Esophagus squamous epithelium (tissue), 5 donors: ENCODE results near the gene TEP1. TPM values are rescaled to one million over a fixed set of nuclear protein-coding genes. Genes with fewer than 3 reads are reported as not detected.
A peak's percentile ranks its signal among the peaks of the same experiment; 100 is the strongest.

Experiments
- DNase-seq: peaks from one replicate; lab custom pipeline; 2025; lab: John Stamatoyannopoulos, UW
- H3K27ac ChIP-seq, 4 donors: fragments of 200-600 bp; sonication (generic); one replicate each; pipeline ENCODE4 v1.5.1; 2016 to 2019; ENCODE audit warnings: mild to moderate bottlenecking in 1 of 4
- H3K27me3 ChIP-seq, 4 donors: fragments of 200-600 bp; sonication (generic); 1 replicate in 3 of 4; 2 replicates in 1 of 4; pipeline versions ENCODE4 v1.5.1 to v1.6.0; 2017 to 2021; ENCODE audit warnings: antibody characterized with exemption in 1 of 4
- H3K36me3 ChIP-seq, 3 donors: fragments of 200-600 bp; sonication (generic); one replicate each; pipeline ENCODE4 v1.5.1; 2016 to 2019
- H3K4me1 ChIP-seq, 3 donors: fragments of 200-600 bp; sonication (generic); one replicate each; pipeline ENCODE4 v1.5.1; 2017 to 2019
- H3K4me3 ChIP-seq, 4 donors: fragments of 200-600 bp; sonication (generic); 1 replicate in 3 of 4; 2 replicates in 1 of 4; pipeline ENCODE4 v1.5.1; 2016 to 2019; ENCODE audit warnings: mild to moderate bottlenecking in 2 of 4, moderate library complexity in 1 of 4
- H3K9me3 ChIP-seq, 3 donors: fragments of 200-600 bp; sonication (generic); one replicate each; pipeline ENCODE4 v1.5.1; 2016 to 2019
- CTCF ChIP-seq, 6 experiments: fragments of 450-650 bp in 4 of 6; fragments of 200-600 bp in 2 of 6; sonication (generic) in 2 of 6; IDR thresholded peaks; one replicate each; pipeline ENCODE4 v1.5.1; 2016 to 2019; ENCODE audit warnings: antibody characterized with exemption in 6 of 6, mild to moderate bottlenecking in 4 of 6, moderate library complexity in 4 of 6
- POLR2A ChIP-seq, 4 donors: fragments of 450-650 bp; IDR thresholded peaks; one replicate each; pipeline ENCODE4 v1.6.1; 2017; ENCODE audit warnings: antibody characterized with exemption in 4 of 4, mild to moderate bottlenecking in 4 of 4, moderate library complexity in 3 of 4
- WGBS, 2 donors: methylation state at CpG; one replicate each; pipeline ENCODE4 v1.1.5; 2018; 5-methylcytosine and 5-hydroxymethylcytosine counted together
- intact Hi-C: fragments of 100-400 bp; cut with DNase I; formaldehyde crosslinking; loops from one replicate; pipeline ENCODE4 v1.15.0; 2022
- total RNA-seq, 4 donors: library from RNA; depleted of rRNA; stranded (reverse); fragments of >200 nt; gene quantifications; one replicate each; pipeline ENCODE4 v1.1.0, GENCODE V29; 2016
- donor health status: DM: yes; HTN: yes; CAD: no.

The TEP1 gene
- total RNA-seq, 4 donors from 2014 or later = 13.4 to 16.6 (median 14.7) TPM

- Histone ChIP-seq H3K36me3 (no peaks in the 10 kb centered on the region), H3K27ac (peak overlapping the region in 1 of 4 donors; percentile 17), H3K9me3 (no peaks in the 10 kb centered on the region), H3K4me1 (peaks cover 0 to 21% (median 0%) of the 10 kb centered on the region in 3 donors), H3K27me3 (no peaks in the 10 kb centered on the region), H3K4me3 (no peak overlapping the region)
- no peak for DNase-seq
- 67 to 68% methylated on average over 5 of the region's 5 CpGs for WGBS, 2 donors
- intact Hi-C loops = no loop called here
- TF ChIP-seq POLR2A (IDR thresholded peaks at IDR 0.05) = no peak
- no peak for TF ChIP-seq CTCF (IDR thresholded peaks at IDR 0.05)
Measured at GRCh38 chr14:20428010-20428365, 14.7 kb upstream of the TEP1 start.

- Histone ChIP-seq H3K4me1 (peaks cover 0 to 21% (median 0%) of the 10 kb centered on the region in 3 donors), H3K9me3 (no peaks in the 10 kb centered on the region), H3K4me3 (no peak overlapping the region), H3K36me3 (no peaks in the 10 kb centered on the region), H3K27ac (peak overlapping the region in 2 of 4 donors; percentile 29 to 56), H3K27me3 (no peaks in the 10 kb centered on the region)
- DNase-seq = no peak
- WGBS, 2 donors = 38 to 61% methylated on average over 5 of the region's 5 CpGs
- TF ChIP-seq POLR2A (IDR thresholded peaks at IDR 0.05) = no peak
- TF ChIP-seq CTCF (IDR thresholded peaks at IDR 0.05) = no peak
- intact Hi-C loops = no loop called here
Measured at GRCh38 chr14:20427231-20428009, 14.1 kb upstream of the TEP1 start.

GRCh38 chr14:20424851-20425250 is 11.6 kb upstream of the TEP1 start:
- Histone ChIP-seq H3K9me3 (no peaks in the 10 kb centered on the region), H3K4me1 (peaks cover 0 to 14% (median 0%) of the 10 kb centered on the region in 3 donors), H3K27ac (no peak overlapping the region), H3K36me3 (no peaks in the 10 kb centered on the region), H3K27me3 (no peaks in the 10 kb centered on the region), H3K4me3 (no peak overlapping the region)
- WGBS, 2 donors = 19 to 31% methylated on average over 2 of the region's 2 CpGs
- TF ChIP-seq POLR2A (IDR thresholded peaks at IDR 0.05) (no peak), CTCF (IDR thresholded peaks at IDR 0.05) (no peak)
- DNase-seq = no peak
- intact Hi-C loops = no loop called here

GRCh38 chr14:20422886-20423285 is 9.6 kb upstream of the TEP1 start:
- Histone ChIP-seq H3K4me1 (peaks cover 0 to 6% (median 0%) of the 10 kb centered on the region in 3 donors), H3K27me3 (no peaks in the 10 kb centered on the region), H3K9me3 (no peaks in the 10 kb centered on the region), H3K4me3 (no peak overlapping the region), H3K27ac (no peak overlapping the region), H3K36me3 (no peaks in the 10 kb centered on the region)
- TF ChIP-seq POLR2A (IDR thresholded peaks at IDR 0.05) (no peak), CTCF (IDR thresholded peaks at IDR 0.05) (no peak)
- intact Hi-C loops = no loop called here
- 50 to 57% methylated on average over 1 to 2 of the region's 2 CpGs for WGBS, 2 donors
- DNase-seq = no peak

- TF ChIP-seq POLR2A (IDR thresholded peaks at IDR 0.05) = no peak
- no peak for TF ChIP-seq CTCF (IDR thresholded peaks at IDR 0.05)
- Histone ChIP-seq H3K4me1 (peaks cover 0 to under 1% (median 0%) of the 10 kb centered on the region in 3 donors), H3K9me3 (no peaks in the 10 kb centered on the region), H3K27me3 (no peaks in the 10 kb centered on the region), H3K4me3 (no peak overlapping the region), H3K36me3 (no peaks in the 10 kb centered on the region), H3K27ac (no peak overlapping the region)
- 41 to 44% methylated on average over 2 of the region's 2 CpGs for WGBS, 2 donors
- intact Hi-C loops = no loop called here
- no peak for DNase-seq
Measured at GRCh38 chr14:20421267-20421666, 8.0 kb upstream of the TEP1 start.
